Left forelimb (tissue), 1 donor: ENCODE data around the gene ZNF558.
"Not testable (repeated sequence)": the region's sequence is repeated elsewhere in the genome, so short reads cannot be mapped to it uniquely, and the experiment has no call there.

ENCODE experiments used
- DNase-seq: peaks from one replicate; pipeline ENCODE4 v3.0.0-alpha.2; 2018; ENCODE audit warnings: low spot score

The ZNF558 gene

DNA sequence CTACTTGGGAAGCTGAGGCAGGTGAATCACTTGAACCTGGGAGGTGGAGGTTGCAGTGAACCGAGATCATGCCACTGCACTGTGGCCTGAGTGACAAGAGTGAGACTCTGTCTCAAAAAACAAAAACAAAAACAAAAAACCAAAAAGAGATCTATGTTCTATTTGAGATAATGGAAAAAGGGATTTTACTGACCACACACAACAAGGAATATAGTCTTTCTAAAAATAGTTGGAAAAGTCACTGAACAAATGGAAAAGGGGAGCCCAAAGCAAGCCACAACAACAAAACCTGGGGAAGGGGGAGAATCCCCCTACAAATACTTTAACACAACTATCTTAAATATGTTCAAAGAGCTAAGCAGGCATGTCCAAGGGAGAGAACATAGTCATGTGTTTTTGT lies 37.3 kb downstream of the ZNF558 start:
- no peak for DNase-seq

DNA sequence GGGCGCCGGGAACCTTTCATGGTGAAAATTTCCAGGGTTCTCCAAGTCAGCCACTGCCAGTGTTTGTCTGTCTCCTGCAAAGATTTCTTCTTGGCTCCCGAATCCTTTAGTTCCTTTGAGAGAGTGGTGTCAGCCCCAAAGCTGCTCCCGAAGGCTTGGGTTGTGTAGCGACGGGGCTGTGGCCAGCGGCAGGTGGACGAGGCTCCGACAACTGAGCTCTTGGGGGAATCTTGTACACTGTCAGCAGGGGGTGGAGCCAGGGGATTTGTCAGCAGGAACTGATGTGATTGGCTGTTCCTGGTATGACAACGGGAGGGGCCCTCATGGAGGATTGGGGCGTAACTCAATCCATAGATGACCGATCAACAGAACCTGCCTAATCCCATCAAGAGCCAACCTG lies 58.5 kb downstream of the ZNF558 start:
- DNase-seq: not testable (repeated sequence)

DNA sequence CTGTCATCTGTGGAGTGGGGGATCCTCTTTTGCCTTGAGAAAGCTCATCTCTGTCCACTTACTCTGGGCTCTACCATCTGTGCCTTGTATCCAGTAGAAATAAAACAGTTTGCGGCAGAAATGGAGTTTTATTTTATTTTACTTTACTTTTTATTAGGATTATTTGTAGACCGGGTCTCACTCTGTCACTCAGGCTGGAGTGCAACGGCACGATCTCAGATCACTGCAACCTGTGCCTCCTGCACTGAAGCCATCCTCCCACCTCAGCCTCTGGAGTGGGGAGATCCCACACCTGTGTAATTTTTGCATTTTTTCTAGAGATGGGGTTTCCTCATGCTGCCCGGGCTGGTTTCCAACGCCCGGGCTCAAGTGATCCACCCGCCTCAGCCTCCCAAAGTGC lies 62.8 kb downstream of the ZNF558 start:
- DNase-seq: not testable (repeated sequence)

DNA sequence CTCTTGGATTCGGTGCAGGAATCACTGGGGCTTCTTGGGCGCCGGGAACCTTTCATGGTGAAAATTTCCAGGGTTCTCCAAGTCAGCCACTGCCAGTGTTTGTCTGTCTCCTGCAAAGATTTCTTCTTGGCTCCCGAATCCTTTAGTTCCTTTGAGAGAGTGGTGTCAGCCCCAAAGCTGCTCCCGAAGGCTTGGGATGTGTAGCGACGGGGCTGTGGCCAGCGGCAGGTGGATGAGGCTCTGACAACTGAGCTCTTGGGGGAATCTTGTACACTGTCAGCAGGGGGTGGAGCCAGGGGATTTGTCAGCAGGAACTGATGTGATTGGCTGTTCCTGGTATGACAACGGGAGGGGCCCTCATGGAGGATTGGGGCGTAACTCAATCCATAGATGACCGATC lies 64.8 kb downstream of the ZNF558 start:
- DNase-seq: not testable (repeated sequence)
